HG03135 (cell line): ENCODE results near the gene LMTK2.
"Not testable (repeated sequence)": the region's sequence is repeated elsewhere in the genome, so short reads cannot be mapped to it uniquely, and the experiment has no call there.

Source experiments
- ATAC-seq: cut with Tn5 transposase; IDR thresholded peaks from one replicate; pipeline ENCODE4 v1.9.1; 2021; ENCODE audit warnings: mild to moderate bottlenecking, moderate library complexity; ENCODE audit not compliant: unreplicated experiment

LMTK2 gene

DNA sequence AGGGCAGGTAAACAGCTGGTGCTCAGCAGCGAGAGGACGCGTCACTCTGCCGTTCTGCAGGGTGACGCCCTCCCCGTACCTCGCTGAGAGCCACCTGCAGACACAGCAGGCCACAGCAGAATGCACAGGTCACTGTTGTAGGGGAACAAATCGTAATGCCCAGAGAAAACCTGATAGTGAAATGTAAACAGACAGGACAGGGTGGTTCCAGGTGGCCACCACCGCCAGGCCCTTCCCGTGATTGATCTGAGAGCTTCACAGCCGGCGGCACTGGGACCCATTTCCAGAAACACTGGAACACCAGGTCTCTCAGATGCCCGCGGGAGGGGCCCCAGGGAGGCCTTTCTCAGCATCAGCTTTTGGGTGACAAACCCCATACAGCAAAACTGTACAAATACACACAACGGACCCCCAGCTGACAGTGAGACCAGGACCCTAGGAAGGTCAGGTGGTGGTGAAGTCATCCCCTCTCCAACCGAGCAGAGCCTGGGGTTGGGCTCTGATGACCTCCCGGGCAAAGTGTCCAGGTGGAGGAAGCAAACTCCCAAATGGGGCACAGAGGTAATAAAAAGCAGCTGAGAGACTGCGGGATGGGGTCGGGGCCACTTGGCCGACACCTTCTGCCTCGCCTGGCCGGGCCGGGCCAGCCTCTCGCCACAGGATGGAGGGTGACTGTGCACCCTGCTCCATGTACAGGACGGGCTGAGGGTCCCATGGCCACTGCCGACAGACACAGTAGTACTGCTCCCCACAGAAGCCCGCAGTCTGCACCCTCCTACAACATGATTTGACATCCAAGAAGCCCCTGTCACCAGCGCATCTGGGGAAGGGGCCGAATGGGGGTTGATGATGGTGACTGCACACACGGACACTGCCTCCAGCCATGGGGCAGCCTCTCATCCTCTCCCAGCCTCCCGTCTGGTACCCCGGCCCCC, 109.2 kb downstream of the LMTK2 start:
- no peak for ATAC-seq

DNA sequence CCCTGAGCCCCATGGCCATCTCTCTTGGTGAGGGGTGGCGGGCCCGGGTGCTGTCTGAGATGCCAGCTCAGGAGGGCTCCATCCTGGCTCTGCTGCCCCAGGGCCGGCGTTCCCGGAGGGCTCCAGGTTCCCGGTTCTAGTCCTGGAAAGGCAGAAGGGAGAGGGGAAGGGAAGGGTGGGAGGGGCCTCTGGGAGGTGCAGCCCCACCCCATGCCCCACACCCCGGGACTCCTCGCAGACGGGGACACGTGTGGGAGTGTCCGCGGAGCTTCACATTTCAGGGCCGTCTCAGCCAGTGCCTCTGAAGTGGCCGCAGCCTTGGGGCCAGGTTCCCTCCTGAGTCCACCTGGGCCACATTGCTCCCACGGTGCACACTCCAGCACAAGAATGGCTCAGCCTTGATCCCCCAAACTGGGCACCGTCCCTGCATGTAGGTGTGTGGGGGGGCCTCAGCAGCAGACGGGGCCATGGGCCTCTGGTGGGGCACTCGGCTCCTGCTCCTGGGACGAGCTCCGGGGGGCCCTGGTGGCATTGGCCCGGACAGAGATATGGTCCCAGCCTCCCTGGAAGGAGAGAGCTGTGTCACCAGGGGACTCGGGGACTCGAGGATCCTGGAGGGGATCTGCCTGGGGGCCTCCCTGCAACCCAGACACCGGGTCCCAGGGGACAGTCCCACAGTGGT, 110.4 kb downstream of the LMTK2 start:
- ATAC-seq = no peak

DNA sequence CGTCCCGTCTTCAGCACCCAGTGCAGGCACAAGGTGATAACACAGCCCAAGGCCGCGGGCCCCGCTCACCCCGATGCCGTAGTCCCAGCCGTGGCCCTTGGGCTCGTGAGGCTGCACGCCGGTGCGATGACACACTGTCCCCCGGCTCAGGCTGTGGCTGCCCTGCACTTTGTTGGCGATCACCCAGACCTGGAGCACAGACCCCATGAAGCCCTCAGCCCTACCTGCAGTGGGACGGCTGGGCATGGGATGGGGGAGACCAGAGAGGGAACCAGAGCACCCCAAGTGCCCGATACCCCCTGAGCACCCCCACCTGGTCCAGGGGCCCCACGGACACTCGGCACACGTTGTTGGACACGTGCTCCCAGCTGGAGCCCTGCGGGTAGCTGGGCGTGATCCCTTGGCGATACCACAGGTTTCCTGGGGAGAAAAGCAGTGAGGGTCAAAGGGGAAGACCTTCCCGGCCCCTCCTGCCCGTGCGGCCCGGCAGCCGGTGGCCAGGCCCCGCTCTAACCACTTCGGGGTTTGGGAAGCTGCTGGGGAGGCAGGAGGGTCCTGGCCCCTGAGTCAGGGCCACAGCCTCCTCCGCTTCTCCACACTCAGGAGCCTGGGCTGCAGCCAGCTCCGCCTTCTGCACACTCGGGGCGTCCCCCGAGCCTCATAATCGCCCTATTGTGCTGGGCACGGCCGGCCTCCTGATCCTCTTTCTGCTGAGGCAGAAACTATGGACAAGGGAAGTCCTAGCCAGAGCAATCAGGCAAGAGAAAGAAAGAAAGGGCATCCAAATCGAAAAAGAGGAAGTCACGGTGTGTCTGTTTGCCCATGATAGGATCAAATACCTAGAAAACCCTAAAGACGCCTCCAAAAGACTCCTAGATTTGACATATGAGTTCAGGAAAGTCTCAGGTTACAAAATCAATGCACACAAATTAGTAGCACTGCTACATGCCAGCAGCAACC, 111.2 kb downstream of the LMTK2 start:
- no peak for ATAC-seq

DNA sequence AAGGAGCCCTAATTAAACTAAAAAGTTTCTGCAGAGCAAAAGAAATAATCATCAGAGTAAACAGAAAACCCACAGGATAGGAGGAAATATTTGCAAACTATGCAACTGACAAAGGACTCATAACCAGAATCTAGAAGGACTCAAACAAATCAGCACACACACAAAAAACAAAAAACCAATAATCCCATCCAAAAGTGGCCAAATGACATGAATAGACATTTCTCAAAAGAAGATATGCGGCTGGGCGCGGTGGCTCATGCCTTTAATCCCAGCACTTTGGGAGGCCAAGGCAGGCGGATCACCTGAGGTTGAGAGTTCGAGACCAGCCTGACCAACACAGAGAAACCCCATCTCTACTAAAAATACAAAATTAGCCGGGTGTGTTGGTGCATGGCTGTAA, 112.7 kb downstream of the LMTK2 start:
- ATAC-seq = not testable (repeated sequence)

DNA sequence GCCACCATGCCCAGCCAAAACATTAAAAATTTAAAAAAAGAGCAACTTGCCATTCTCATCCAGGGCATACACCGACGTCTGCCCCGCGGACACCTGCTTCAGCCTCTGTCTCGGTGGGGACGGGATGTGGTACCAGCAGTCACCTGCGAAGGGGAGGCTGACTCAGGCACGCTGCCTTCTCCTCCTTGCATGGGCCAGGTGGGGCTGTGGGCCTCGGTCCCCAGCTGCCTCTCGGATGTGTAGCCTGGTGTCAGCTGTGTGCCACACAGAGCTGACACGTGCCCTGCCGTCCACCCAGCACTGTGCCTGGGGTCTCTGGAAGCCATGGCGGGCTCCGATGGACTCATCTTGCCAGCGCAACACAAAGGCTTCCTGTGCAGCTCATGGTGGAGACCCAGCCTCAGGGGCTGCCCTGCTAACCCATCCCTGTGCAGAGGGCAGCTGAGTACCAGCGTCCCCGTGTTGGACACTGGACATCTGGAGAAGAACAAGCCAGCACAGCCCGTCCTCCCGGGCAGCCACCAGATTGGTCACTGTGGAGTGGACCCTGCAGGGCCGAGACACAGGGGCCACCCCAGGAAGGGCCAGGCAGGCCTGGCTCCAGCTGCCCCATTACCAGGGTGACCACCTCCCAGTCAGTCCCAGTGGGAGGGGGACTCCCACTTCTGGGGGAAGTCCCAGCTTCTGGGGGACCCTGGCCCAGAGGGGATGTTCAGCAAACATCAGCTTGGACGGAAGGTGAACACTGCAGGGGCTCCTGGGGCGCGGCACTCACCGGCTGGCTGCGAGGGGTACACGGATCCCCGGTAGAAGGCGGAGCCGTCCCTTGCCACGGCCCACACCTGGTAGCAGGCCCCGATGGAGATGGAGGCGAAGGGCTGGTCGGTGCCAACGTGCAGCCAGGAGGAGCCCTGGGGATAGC, 115.2 kb downstream of the LMTK2 start:
- ATAC-seq = no peak

DNA sequence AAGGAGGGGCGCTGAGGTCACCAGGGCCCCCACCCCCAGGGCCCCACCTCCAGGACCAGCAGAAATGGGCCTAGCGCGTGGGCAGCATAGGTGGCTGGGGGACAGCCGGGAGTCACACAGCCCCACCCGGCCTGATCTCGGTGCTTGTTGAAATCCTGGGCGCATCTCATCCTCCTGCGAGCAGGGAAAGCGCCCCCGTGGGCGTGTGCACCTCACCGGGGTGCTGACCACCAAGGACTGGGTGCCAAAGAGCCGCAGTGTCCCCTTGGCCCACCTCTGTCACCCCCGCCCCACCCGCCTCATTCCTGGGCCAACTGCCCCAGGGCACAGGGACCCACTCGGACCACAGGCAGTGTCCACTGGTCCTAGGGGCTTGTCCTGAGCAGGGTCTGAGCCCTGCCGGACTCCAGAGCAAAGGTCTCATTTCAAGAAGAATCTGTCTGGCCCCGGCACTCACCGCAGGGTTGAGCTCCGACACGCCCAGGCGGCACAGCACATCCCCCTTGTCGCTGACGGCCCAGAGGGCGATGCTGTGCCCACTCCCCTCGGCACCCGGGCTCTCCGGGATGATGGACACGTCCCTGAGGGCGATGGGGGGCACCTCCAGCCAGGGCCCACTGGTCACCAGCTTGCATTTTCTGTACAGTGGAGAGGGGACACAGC, 116.0 kb downstream of the LMTK2 start:
- no peak for ATAC-seq

DNA sequence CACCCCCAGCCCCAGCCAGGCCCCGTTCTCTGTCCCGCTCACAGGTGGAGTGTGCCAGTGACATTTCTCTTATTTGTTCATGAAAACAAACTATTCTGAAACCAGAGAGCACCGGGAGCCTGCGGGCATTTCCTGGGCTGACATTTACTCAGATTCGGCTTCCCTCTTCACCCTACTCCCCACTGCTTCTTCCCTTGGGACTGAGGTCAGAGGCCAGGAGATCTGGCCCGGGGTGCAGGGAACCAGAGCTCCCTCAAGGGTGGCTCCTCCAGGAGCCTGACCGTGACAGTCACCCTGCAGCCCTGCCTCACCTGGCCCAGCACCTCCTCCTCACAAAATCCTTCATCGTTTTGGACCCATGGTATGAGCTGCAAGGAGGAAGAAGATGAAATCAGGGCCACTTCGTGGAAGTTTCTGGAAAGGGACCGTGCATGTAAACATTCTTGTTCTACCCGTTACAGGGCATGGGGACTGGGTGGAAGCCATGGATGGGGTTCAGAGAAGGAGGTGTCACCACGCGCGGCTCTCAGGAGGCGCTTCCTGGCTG, 116.8 kb downstream of the LMTK2 start:
- ATAC-seq = no peak

DNA sequence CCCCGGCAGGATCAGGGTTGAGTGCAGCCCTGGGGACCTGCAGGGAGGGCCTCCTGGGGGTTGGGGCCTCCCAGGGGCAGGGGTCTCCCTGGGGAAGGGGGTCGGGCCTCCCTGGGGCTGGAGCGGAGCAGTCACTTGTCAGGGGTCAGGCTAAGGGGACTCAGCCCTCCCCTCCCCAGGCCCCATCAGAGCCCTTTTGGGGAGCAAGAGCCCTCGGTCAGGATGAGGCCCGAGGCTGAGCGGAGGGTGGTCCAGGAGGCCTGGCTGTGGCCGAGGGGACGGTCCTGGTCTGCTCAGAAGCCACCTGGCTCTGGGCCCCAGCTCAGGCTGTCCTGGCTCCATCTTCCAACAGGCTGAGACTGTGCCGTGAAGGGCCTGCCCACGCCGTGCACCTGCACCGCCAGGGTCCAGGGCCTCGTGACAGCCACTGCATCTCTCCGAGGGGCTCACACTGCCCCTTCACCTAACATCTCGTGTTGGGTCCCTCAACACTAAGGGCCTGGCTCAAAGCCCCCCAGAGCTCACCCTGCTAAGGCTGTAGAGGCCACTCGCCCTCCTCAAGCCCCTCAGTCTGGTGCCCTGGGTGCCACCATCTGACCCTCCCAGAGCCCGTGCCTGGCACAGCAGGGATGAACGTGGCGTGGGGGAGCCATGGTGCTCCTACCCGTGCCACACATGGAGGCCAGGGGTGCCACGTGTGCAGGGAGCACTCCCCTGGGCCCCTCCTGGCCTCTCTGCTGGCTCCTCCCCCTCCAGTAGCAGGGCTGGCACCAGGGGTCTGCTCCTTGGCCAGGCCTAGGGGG, 117.4 kb downstream of the LMTK2 start:
- no peak for ATAC-seq

DNA sequence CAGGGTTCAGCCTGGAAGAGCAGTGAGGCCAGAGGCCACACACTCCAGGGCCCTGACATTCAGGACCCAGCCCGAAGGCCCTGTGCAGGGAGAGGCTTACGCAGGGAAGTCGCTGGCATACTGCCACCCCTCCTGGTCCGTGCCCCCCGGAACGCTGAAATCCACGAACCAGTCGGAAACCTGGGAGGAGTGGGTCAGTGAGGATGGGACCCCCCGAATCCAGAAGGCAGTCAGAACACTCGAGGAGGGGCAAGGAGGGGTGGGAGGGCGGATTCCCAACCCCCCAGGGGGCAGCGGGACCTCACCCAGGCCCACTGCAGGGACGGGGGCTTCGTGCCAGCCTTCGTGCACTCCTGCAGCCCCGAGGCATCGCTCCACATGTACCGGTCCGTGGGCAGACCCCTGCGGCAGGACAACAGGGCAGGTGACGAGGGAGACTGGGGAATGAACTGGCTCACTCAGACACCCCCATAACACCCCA, 118.1 kb downstream of the LMTK2 start:
- no peak for ATAC-seq

DNA sequence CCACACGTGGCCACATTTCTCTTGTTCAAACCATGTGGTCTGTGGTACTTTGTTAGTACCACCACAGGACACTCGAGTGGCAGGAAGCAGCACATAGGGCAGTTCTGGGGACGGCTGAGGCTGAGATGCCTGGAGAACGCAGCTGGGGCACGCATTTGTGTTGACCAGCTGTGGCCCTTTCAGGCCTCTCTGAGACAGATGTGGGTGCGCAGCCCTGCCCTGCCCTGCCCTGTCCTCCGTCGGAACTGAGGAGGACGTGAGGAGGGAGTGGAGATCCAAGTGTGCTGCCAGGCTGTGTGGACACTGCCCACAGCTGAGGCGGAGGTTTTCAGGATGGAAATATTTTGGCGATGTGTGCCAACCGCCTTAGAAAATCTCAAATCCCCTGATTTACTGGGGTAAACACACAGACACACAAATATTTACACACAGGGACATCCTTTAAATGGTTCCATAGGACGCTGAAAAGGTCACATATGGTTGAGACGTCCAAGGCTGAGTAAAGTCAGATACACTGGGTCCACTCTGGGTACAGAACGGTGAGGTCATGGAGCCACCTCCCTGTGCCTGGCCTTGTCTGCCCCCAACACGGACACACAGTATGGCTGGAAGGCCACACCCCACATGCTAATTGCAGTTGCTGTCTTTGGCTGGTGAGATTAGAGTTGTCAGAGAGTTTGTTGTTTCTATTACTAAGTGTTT, 119.4 kb downstream of the LMTK2 start:
- ATAC-seq = no peak

DNA sequence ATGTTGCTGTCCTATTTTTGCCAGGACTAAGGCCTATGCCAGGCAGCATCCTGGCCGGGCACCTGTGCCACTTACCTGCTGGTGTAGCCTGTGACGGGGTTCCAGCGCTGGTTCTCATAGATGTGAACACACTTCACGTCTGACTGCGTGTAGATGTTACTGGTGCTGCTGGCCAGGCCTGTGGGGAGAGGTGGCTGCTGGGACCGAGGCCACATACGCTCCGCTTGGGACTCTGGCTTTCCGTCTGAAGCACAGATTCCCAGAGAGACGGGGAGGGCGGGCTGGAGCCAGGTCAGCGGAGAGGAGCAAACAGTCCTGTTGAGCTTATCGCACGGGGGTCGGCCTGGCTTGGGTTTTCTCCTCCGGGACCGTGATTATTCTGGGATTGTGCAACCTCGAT, 121.3 kb downstream of the LMTK2 start:
- no peak for ATAC-seq

DNA sequence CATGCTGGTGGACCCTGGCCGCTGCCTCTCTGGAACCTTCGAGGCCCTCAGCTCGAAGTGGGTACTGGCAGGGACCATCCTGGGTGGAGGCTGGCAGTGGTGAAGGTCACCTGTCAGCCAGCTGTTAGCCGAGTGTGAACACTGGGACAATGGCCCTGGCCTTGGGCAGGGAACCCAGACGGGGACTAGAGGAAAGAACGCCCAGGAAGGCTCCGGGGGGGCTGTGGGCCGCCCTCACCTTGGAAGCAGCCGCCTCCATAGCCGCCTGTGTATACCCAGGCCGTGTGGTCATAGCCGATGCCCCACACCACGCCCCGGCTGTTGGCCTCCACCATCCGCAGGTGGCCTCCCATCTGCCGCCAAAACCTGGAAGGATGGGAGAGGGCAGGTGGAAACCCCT, 122.1 kb downstream of the LMTK2 start:
- no peak for ATAC-seq

DNA sequence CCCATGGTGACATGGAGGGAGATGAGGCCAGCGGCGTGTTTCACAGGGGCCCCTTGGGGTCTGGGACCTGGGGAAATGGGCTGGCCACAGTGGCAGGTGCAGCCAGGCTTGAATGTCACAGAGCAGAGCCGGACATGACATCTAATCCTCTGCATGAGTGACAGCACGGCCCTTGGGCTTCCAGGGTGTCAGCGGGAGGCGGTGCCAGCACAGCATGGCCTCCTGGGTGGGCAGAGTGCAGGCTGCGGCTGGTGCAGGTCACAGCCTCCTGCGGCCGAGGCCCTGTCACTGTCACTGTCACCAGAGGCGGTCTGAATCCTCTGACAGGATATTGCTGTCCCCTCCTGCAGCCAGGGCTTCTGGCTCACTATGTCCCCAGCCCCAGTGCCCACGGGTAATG, 122.8 kb downstream of the LMTK2 start:
- ATAC-seq = no peak

DNA sequence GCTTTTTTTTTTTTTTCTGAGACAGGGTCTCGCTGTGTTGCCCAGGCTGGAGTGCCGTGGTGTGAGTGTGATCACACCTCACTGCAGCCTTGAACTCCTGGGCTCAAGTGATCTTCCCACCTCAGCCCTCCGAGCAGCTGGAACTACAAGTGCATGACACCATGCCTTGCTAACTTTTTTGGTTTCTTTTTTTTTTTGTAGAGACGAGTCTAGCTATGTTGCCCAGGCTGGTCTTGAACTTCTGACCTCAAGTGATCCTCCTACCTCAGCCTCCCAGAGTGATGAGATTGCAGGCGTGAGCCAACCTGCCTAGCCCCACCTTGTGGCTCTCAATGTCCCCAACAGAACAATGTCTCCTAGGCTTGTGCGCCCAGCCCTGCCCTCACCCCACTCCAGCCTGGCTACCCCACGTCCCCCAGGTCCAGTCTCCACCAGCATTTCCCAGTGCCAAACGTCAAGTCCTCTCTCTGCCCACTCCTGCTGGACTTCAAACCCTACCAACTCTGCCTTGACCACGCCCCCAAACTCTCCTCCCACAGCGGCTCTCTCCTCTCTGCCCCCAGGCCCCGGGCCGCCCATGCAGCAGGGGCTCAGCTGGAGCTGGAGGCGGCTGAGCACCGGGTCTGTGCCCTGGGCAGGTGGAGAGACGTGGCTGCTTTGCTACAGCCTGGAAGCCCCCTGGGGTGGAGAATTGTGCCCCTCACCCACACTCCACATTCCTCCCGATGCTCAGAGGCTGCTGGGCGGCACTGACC, 123.5 kb downstream of the LMTK2 start:
- no peak for ATAC-seq

DNA sequence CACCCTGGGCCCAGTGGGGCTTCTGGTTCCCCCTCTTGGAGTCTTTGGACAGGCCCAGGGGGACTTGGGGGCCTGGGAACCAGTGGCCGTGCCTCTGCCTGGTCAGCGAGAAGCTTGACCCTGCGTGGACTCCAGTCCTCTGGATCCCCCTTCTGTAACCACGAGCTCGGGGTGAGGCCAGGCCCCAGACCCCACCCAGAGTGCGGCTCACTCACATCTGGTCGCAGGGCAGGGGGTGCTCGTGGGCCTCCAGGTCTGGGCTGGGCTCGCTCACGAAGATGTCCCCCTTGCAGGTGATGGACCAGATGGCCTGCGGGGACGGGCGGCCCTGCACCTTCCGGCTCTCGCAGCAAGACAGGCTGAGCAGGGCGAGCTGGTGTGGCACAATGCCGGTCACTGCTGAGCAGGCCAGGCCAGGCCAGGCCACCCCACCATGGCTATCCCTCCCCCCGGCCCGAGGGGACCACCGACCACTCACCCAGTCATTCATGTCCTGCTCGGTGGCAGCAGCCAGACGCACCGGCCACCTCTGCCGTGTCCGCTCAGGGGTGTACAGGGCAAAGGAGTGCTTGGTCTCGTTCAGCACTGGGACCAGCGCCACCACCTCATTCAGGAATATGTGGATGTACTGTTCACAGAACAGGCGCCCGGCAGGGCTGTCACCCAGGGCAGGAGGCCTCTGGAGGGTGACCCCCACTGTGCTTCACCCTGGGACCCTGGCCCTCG, 124.2 kb downstream of the LMTK2 start:
- ATAC-seq = no peak
